ENCODE results near the gene PPOX.

The PPOX gene

GRCh38 chr1:161198194-161198896 is 32.1 kb downstream of the PPOX start:
- no peak for DNase-seq (ENCODE audit: low spot score)

GRCh38 chr1:161198897-161199431 is 32.7 kb downstream of the PPOX start, which contains the start of gene ADAMTS4:
Gene ADAMTS4, minus strand, starts transcription at chr1:161199054. Its CDS starts 427 bp downstream, at chr1:161198627.
- no peak for DNase-seq (ENCODE audit: low spot score)

- no peak for DNase-seq (ENCODE audit: low spot score)
These were observed 33.4 kb downstream of the PPOX start for GRCh38 chr1:161199506-161200139.

GRCh38 chr1:161200421-161200991 is 34.3 kb downstream of the PPOX start:
- DNase-seq (ENCODE audit: low spot score) = peak; percentile 29

- DNase-seq (ENCODE audit: low spot score) = no peak
These were observed 35.0 kb downstream of the PPOX start for GRCh38 chr1:161200992-161201835.

GRCh38 chr1:161201836-161202712 is 35.8 kb downstream of the PPOX start, which contains the start of gene NDUFS2:
Gene NDUFS2, plus strand, starts transcription at chr1:161202367. Its CDS starts 19 bp downstream, at chr1:161202386.
- DNase-seq (ENCODE audit: low spot score) = peak; percentile 98

GRCh38 chr1:161206411-161207140 is 40.4 kb downstream of the PPOX start:
- no peak for DNase-seq (ENCODE audit: low spot score)

- DNase-seq (ENCODE audit: low spot score) = no peak
These were observed 40.9 kb downstream of the PPOX start for GRCh38 chr1:161207173-161207572.

- DNase-seq (ENCODE audit: low spot score) = peak; percentile 75
These were observed 43.7 kb downstream of the PPOX start for GRCh38 chr1:161209790-161210409.

- no peak for DNase-seq (ENCODE audit: low spot score)
These were observed 48.1 kb downstream of the PPOX start for GRCh38 chr1:161214369-161214768.

- no peak for DNase-seq (ENCODE audit: low spot score)
These were observed 48.9 kb downstream of the PPOX start, which contains the start of gene FCER1G for GRCh38 chr1:161215076-161215475. Gene FCER1G, plus strand, starts transcription at chr1:161215295. Its CDS starts 27 bp downstream, at chr1:161215322.

- DNase-seq (ENCODE audit: low spot score) = no peak
These were observed 50.9 kb downstream of the PPOX start for GRCh38 chr1:161216945-161217712.

GRCh38 chr1:161217831-161218230 is 51.6 kb downstream of the PPOX start:
- DNase-seq (ENCODE audit: low spot score) = no peak

- no peak for DNase-seq (ENCODE audit: low spot score)
These were observed 52.3 kb downstream of the PPOX start for GRCh38 chr1:161218301-161219077.

- DNase-seq (ENCODE audit: low spot score) = no peak
These were observed 53.1 kb downstream of the PPOX start for GRCh38 chr1:161219078-161219892.

GRCh38 chr1:161220002-161220401 is 53.8 kb downstream of the PPOX start:
- no peak for DNase-seq (ENCODE audit: low spot score)

Data from CD4-positive, alpha-beta T cell treated with Interleukin-2 at 100 ng/mL for 4 hours (primary cell).